HG03045 (cell line): ENCODE measurements around the gene BRI3BP.
A peak's percentile ranks its signal among the peaks of the same experiment; 100 is the strongest.

Experiments
- ATAC-seq: cut with Tn5 transposase; IDR thresholded peaks from one replicate; pipeline ENCODE4 v1.9.1; 2021; ENCODE audit warnings: mild to moderate bottlenecking, moderate library complexity; ENCODE audit not compliant: unreplicated experiment

BRI3BP gene, protein sequence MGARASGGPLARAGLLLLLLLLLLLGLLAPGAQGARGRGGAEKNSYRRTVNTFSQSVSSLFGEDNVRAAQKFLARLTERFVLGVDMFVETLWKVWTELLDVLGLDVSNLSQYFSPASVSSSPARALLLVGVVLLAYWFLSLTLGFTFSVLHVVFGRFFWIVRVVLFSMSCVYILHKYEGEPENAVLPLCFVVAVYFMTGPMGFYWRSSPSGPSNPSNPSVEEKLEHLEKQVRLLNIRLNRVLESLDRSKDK

DNA sequence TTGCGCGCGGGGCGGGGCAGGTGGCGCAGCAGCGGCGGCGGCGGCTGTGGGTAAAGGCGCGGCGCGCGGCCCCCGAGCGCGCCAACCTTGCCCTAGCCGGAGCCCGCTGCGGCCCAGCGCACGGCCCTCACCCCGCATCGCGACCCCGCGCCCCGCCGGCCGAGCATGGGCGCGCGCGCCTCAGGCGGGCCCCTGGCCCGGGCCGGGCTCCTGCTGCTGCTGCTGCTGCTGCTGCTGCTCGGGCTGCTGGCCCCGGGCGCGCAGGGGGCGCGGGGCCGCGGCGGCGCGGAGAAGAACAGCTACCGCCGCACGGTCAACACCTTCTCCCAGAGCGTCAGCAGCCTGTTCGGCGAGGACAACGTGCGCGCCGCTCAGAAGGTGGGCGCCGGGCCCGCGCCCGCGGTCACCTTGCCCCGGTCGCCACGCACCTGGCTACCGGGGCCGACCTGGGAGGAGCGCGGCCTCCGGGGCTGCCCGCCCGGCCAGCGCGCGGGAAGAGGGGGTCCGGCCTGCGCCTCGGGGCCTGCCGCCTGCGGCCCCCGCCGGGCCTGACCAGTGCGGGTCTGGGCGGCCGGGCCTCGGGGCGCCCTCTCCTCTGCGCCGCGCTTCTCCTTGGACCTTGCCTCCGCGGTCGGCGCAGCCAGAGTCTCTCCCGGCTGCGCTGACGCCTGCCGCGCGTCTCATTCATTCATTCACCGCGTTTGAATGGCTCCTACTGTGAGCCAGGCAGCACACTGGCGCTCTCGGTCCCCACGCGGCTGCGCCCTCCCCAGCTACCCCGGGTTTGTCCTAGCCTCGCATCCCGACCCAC, at the start of gene BRI3BP:
Gene BRI3BP, plus strand, starts transcription at position 20 of the 811 bp plus-strand sequence. Its CDS starts 146 bp downstream, at position 166.
- peak; percentile 58 for ATAC-seq

DNA sequence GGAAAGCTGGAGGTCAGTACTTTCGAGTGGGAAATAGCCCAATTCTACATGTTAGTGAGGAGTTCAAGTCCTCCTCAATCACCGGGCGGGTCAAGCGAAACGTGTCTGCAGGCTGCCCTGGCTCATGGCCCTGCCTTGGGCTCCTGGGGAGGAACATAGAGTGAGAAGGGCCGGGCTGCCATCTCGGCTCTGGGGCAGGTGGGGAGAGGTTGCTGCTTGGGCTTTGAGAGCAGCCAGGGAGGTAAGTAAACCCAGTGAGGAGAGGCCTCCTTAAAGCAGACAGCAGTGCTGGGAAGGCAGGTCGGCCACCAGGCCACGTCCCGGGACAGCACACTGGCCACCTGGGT, 47.0 kb upstream of the BRI3BP start:
- no peak for ATAC-seq

DNA sequence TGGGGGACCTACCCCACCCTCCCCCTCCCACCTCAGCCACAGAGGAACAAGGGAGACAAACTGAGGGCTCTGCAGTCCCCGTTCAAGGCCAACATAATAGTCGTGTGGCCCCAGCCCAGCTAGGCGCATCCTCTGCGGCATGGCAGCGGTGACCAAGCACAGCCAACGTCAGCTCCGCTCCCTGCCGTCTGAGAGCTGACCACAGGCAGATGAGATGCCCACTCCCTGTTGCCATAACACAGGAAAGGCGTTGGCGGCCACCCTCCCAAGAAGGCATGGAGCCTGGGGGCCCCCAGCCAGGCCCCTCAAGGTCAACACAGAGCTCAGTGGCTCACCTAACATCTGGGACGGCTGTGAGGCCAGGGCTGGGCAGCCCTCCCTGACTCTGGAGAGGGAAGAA, 46.4 kb upstream of the BRI3BP start:
- no peak for ATAC-seq

DNA sequence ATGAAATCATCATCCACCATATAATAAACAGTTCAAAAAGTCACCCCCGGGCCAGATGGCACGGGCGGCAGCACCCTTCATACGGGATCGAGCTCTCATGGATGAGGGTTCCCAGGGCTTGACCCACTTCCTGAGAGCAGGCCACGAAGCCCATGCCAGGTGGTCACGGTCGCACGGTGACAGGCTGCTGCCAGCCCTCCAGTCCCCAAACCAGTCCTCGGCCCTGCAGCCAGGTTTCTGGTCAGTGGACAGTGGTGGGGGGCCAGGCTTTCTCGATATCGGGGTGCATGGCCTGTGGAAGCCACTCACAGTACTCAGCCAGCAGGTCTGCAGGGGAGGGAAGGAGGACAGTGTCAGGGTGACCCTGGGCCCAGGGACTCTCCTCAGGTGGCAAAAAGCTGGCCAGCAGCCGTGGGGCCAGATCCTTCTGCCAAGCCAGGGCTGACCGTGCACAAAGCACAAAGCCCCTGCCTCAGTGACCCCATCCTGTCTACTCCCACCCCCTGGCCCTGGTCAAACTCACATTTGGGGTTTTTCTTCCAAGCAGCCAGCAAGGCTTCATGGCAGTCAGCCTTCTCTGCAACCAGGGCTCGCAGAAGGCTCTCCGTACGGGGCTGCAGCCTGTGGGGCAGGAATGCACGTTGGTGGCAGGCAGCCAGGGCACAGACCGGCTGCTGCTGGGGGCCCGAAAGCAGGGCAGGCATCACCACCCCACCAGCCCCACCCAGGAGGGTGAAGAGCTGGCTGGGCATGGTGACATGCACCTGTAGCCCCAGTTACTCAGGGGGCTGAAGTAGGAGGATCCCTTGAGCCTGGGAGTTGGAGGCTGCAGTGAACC, 45.7 kb upstream of the BRI3BP start:
- ATAC-seq, result no peak

DNA sequence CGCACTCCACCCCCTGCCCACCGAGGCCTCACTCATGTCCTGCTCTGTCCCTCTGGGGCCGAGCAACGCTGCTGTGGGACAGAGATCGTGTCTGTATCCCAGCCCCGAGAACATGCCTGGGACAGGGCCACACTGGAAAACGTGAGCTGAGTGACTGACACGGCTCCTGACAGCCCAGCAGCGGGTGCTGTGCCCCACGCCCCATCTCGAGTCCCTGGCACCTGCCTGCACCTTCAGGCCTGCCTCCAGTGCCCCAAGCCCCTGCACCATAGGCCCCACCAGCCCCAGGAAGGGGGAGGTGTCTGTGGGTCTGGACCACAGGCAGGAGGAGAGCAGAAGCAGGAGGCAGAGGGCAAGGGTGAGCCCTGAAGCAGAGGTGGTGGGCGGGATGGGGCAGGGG, 44.4 kb upstream of the BRI3BP start:
- ATAC-seq, result no peak

DNA sequence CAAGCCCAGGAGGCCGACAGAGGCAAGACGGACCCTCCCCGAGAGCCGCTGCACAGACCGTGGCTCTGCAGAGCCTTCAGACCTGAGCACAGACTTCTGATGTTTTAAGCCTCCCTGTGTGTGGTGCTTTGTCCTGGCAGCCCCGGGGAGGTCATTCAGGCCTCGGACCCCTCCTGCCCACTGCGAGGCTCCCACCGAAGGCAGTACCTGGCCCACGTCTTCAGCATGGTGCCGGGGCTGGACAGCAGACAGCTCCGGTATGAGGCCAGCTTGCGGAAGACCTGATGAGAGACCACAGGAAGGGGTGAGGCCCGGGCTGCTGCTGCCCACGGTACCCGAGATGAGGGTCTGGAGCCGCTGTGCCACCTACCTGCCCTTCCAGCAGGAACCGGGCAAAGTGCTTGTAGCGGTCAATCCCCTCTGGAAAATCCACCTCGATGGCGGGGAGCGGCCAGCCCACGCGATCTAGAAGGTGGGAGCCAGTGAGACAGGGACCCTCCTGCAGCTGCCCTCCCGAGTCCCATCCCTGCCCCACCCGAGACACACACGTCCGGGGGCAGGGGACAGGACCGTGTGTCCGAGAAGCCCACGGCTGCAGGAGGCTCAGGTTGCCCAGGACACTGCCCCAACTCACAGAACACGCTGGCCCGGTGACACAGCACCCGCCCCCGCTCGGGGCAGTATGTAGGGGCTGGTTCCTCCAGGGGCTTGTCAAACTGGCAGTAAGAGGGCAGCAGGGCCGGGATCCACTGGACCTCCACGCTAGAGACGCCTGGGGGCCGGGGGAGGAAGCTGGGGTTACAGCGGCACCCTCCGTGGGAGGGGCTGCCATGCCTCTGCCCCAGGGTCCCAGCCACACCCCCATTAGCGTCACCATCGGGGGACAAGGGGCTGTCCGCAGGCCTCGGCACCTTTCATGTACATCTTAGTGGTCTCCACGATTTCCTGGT, 43.4 kb upstream of the BRI3BP start:
- ATAC-seq, result no peak

DNA sequence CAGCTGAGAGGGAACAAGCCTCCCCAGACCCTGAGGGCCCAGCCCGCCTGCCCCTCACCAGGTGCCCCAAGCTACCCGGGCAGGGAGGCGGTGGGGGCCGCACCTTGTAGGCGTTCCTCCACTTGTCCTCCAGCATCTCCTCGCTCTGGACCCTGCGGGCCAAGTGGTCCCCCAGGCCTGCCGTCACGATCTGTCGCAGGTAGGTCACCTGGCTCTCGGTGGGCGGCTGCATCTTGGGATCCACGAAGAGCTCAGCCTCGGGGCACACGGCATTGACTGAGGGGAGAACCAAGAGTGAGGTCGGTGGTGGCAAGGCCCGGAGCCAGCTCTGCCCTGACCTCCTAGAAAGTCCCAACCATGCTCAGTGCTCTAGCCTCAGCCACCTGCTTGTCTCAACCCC, 41.1 kb upstream of the BRI3BP start:
- no peak for ATAC-seq

DNA sequence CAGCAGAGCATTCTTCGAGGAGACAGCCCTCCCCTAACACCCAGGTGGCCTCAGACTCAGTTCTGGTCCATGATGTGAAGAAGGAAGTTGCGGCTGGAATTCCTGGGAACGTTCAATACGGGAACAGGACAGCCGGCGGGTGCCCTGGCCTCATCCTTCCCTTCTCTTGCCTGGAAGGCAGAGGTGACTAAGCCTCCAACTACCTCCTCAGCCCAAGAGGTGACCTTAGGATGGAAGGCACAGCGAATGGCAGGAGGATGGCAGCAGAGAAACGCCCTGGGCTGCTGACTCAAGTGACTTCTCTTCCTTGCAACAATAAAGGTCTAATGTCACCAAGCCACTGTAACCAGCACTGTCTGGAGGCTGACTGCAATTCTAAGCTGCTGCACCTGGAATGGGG, 40.6 kb upstream of the BRI3BP start:
- ATAC-seq, result no peak

DNA sequence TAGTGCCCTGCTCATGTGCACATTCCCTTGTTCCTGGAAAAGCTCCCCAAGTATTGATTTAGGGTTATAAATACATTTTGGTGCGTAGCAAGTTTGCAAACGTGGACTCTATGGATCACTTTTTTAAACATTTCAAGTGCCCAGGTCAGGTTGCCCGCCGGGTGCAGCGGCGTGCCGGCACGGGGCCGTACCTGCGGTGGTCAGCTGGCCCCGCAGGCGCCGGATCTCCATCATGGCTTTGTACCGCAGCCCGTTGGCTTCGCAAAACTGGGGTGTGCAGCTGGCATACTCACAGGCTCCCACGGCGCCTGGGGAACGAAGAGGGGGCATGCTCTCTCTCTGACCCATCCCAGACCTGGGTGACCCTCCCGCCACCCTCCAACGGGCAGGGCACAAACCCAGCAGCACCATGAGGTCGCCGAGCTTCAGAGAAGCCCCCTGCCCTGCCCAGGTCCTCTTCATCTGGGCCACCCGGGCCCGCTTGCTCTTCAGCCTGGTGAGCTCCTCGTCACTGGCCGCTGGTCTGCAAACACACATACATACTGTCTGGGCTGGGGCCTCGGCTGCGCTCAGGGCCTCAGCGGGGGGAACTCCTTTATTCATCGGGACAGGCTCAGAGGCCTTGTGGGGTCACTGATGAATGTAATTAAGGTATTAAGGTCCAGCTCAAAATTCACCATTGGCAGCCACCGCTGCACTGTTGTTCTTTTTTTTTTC, 39.6 kb upstream of the BRI3BP start:
- no peak for ATAC-seq

DNA sequence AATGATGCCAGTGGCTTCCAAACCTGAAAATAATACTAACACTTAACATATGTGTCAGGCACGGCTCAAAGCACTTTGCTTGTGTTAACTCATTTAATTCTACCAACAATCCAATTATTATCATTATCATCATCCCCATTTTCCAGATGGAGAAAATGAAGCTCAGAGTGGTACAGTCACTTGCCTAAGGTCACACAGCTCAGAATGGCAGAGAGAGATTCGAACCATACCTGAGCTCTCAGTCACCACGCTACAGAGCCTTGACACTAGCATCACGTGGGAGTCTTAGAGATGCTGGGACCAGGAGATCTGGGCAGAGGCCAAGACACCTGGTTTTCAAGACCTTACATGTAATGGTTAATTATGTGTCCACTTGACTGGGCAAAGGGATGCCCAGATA, 38.7 kb upstream of the BRI3BP start:
- ATAC-seq, result no peak

DNA sequence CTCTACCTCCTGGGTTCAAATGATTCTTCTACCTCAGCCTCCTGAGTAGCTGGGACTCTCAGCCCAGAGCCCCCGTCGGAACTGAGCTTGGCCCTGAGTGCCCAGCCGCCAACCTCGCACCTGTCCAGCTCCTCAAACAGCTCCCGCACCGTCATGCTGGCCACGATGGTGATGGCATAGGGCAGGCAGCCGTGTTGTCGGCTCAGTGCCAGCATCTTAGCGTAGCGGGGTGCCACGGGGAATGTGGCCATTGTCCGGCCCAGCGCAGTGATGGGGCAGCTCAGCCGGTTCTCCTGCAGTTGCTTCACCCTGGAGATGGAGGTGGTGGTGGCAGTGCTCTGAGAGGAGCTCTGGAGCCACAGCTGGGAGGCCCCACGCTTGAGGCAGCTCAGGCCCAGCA, 36.9 kb upstream of the BRI3BP start:
- ATAC-seq, result no peak

DNA sequence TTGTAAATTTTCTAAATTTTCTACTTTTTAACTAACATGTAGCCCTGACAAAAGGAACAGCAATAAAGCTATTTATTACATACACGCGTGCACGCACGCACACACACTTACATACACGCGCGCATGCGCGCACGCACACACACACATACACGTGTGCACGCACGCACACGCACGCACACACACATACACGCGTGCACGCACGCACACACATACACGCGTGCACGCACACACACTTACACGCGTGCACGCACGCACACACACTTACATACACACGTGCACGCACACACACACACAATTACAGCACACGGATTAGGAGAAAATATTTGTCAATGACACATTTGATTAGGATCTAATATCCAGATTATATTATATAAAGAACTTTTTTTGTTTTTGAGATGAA, 32.4 kb upstream of the BRI3BP start:
- ATAC-seq, result no peak

DNA sequence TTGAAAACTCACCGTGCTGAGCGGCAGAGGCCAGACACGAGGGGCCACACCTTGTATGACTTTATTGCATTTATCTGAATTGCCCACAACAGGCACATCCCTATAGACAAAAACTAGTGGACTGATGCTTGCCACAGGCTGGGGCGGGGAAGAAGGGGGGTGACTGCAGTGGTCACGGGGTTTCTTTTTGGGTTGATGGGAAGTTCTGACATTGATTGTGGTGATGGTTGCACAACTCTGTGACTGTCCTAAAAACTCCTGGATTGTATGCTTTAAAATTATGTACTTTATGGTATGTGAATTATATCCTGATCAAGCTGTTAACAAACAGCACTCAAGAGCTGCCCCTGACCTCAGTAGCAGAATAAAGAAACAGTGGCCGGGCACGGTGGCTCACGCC, 30.2 kb upstream of the BRI3BP start:
- no peak for ATAC-seq

DNA sequence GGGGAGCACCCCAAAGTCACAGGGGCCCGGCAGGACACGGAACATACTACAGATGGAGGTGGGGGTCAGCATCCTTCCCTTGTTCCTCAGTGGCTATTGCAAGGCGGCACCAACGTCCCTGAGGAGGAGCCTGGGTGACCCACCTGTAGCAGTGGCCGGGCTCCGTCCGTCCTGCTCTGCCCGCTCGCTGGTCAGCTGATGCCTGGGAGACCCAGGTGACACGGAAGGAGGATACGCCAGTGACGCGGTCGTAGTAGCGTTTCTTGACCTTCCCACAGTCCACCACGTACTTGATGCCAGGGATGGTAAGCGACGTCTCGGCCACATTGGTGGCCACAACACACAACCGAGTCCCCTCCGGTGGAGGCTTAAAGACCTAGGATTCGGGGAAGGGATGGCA, 29.2 kb upstream of the BRI3BP start:
- ATAC-seq, result no peak

DNA sequence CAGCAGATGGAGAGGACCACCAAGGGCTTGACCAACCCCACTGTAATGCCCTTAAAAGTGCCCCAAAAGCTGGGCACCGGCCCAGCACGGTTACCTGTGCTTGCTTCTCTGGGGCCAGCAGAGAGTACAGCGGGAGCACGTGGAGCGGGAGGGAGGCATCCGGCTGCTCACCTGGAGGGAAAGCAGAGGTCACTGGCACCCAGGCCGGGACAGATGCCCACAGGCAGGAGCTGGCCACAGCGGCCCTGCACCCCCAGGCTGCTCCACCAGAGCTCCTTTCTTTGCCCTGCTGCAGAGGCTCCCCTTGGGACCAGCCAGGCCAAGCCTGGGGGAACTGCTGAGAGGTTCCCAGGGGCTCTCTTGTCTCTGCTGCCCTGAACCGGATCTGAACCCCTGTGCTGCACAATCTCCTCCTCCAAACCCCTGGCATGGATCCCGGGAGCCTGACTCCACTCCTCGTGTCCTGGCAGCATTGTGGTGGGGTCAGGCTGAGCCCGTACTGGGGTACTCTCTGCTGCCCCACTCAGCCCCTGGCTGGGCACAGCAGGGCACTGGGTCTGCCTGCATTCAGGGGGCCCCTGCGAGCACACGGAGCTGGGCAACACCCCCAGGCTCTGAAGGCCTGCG, 28.5 kb upstream of the BRI3BP start:
- ATAC-seq, result no peak

DNA sequence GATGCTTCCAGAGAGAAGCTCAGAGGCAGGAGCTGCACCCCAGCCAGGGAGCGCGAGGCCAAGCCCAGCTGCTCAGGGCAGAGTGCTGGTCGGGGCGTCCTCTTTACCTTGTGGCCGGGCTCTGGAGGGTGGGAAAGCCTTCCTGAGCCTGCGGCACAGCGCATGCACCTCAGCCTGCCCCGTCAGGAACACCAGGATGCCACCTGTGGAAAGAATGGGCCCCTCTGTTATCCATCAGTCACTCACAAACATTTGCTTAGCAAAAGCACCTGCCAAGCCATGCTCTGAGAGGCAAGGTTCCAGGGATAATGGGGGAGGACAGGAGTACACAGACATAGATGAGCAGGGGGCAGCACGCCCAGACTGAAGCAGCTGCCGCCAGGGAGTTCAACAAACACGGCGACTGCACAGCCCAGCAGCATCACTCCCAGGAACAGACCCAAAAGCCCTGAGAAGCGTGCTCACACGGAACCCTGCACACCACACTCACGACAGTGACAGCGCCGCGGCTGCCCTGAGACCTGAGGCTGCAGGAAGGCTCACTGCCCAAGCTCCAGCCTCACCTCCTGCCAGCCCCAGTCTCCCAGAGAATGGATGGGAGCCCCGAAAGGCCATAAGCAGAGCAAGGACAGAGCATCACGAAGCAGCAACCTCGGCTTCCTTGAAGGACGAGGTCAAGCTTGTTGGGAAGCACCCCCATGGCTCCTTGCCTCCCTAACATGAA, 26.3 kb upstream of the BRI3BP start:
- ATAC-seq, result no peak

DNA sequence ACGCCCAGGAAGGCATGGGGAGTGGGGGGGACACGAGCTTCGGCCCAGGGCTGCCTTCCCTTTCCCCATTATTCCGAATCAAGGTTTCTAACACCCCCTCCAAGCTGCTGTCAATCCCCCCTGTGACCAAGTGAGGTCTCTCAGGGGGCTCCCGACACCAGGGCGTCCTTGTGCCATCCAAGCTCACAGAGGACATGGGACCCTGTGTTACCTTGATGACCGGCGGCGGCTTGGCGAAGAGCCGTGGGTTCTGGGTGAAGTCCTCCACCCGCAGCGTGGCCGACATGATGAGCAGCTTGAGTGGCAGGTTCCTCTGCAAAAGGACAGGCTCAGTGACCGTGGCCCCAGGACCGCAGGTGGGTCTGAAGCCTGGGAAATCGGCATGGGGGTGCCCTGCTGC, 24.8 kb upstream of the BRI3BP start:
- no peak for ATAC-seq

DNA sequence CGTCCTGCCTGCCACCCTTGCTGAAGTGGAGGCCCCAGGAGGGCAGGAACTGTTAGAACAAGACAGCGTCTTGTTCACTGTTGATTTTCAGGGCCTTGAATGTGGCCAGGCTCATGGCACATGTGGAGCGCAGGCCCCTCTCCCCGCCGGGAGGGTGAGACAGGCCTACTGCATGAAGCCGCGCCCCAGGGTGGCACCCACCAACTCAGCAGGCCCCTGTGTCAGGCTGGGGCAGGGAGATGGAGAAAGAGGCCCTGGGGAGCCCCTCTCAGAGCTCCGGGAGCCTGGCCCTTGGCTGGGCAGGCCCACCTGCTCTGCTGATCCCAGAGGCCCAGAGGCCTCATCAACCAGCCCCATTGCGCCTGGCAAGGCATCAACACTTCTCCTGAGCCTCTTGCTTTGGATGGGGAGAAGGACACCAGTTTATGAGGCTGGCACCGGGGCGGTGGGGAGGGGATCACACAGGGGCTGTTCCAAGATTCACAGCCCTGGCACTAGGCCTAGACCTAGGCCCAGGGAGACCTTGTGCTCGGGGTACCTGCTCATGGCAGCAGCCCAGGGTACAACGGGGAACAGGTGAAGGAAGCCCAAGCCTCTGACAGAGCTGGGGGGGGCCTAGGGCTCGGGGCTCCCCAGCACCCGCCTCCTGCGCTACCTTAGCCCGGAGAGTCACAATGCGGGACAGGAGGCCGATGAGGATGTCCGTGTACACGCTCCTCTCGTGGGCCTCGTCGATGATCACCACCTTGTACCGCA, 22.6 kb upstream of the BRI3BP start:
- ATAC-seq, result no peak
